Measurements from ENCODE around the gene HIGD1A. TPM values are rescaled to one million over a fixed set of nuclear protein-coding genes. Genes with fewer than 3 reads are reported as not detected.

Gene HIGD1A
- total and polyA plus RNA-seq, 12 donors = 179 to 399 (median 331) TPM

DNA sequence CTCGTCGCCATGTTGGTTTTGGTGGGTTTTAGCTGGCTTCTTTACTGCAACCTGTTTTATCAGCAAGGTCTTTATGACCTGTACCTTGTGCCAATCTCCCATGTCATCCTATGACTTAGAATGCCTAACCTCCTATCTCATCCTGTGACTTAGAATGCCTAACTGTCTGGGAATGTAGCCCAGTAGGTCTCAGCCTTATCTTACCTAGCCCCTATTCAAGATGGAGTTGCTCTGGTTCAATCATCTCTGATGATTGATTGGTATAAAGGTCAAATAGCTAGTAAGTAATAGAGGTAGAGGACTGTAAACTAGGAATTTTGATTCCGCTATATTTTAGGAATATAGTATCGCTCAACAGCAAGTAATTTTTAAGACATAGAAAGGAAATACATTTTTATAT is 3.6 kb upstream of the HIGD1A start:
- Histone ChIP-seq H3K4me1 (peaks cover 0 to 21% (median 12%) of the 10 kb centered on the region in 9 donors), H3K9me3 (no peaks in the 10 kb centered on the region), H3K27me3 (peaks cover 0 to 8% (median 0%) of the 10 kb centered on the region in 7 donors), H3K4me3 (no peak overlapping the region), H3K36me3 (no peaks in the 10 kb centered on the region), H3K27ac (no peak overlapping the region)
- DNase-seq = no peak
- ATAC-seq = no peak
- intact Hi-C loops (cut with DNase I) = no loop called here
- TF ChIP-seq, protein P1, sequence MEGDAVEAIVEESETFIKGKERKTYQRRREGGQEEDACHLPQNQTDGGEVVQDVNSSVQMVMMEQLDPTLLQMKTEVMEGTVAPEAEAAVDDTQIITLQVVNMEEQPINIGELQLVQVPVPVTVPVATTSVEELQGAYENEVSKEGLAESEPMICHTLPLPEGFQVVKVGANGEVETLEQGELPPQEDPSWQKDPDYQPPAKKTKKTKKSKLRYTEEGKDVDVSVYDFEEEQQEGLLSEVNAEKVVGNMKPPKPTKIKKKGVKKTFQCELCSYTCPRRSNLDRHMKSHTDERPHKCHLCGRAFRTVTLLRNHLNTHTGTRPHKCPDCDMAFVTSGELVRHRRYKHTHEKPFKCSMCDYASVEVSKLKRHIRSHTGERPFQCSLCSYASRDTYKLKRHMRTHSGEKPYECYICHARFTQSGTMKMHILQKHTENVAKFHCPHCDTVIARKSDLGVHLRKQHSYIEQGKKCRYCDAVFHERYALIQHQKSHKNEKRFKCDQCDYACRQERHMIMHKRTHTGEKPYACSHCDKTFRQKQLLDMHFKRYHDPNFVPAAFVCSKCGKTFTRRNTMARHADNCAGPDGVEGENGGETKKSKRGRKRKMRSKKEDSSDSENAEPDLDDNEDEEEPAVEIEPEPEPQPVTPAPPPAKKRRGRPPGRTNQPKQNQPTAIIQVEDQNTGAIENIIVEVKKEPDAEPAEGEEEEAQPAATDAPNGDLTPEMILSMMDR (IDR thresholded peaks at IDR 0.05) = no peak
- 81 to 95% methylated on average over 4 of the region's 4 CpGs for WGBS, 2 donors

DNA sequence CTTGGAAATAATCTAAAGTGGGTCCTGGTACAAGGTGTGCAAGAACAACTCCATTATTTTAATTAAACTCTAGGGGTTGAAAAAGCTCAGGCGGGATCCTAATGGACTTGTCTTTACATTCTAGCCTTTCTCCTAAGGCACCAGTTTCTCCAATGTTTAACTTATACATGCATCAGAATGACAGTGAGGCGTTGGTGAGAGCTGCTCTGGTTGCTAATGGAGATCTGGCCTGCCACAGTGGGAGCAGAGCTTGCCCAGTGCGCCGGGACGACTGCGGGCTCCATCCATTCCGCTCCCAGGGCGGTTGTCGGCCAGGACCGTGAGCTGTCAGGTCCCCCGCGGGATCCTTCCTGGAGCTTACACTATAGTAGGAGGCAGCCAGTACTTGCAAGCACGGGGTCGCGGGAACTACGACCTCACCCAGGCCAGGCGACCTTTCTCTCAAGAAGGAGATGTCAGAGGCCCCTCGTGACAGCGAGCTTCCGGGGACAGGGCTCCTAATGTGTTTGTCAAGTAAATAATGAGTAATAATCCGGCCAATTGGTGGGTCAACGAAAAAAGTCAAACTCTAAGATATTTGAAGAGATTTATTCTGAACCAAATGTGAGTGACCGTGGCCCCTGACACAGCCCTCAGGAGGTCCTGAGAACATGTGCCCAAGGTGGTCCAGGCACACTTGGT is 991 bp upstream of the HIGD1A start:
- TF ChIP-seq, protein P1 (IDR thresholded peaks at IDR 0.05) = no peak
- Histone ChIP-seq H3K36me3 (no peaks in the 10 kb centered on the region), H3K27ac (peak overlapping the region in 9 of 10 donors; percentile 74 to 98 (median 93)), H3K4me1 (peaks cover 0 to 42% (median 33%) of the 10 kb centered on the region in 9 donors), H3K9me3 (no peaks in the 10 kb centered on the region), H3K27me3 (peaks cover 0 to 8% (median 0%) of the 10 kb centered on the region in 7 donors), H3K4me3 (peak overlapping the region in 9 of 10 donors; percentile 56 to 96 (median 76))
- DNase-seq = peak in 1 of 2 donors; percentile 40
- intact Hi-C loops (cut with DNase I) = no loop called here
- ATAC-seq = peak in 4 of 8 donors; percentile 1 to 19 (median 14)
- WGBS, 2 donors = 28 to 34% methylated on average over 23 of the region's 23 CpGs

DNA sequence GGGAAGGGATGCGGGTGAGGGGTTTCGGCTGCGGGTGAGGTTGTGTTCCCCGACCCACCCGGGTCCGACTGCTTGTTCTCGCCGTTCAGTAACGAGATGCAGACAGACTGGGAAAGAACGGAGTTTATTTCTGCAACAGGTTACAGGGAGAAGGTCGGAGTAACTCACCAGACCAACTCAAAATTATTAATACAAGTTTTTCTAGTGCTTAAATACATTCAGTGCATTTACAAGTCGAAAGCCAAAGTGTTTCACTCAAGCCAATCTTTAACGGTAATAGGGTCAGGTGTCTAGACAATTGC is 492 bp upstream of the HIGD1A start:
- DNase-seq (no peak), ATAC-seq (peak in 1 of 8 donors; percentile 3)
- intact Hi-C loops (cut with DNase I) = no loop called here
- H3K27ac ChIP-seq = peak overlapping the region; percentile 74 to 98 (median 93)
- no peaks in the 10 kb centered on the region for H3K36me3 ChIP-seq
- H3K9me3 ChIP-seq = no peaks in the 10 kb centered on the region
- H3K4me1 ChIP-seq = peaks cover 0 to 47% (median 38%) of the 10 kb centered on the region in 9 donors
- TF ChIP-seq, protein P1 (IDR thresholded peaks at IDR 0.05) = no peak
- 0% methylated on average over 13 of the region's 13 CpGs for WGBS, 2 donors
- H3K27me3 ChIP-seq = peaks cover 0 to 8% (median 0%) of the 10 kb centered on the region in 7 donors
- peak overlapping the region; percentile 36 to 96 (median 74) for H3K4me3 ChIP-seq

DNA sequence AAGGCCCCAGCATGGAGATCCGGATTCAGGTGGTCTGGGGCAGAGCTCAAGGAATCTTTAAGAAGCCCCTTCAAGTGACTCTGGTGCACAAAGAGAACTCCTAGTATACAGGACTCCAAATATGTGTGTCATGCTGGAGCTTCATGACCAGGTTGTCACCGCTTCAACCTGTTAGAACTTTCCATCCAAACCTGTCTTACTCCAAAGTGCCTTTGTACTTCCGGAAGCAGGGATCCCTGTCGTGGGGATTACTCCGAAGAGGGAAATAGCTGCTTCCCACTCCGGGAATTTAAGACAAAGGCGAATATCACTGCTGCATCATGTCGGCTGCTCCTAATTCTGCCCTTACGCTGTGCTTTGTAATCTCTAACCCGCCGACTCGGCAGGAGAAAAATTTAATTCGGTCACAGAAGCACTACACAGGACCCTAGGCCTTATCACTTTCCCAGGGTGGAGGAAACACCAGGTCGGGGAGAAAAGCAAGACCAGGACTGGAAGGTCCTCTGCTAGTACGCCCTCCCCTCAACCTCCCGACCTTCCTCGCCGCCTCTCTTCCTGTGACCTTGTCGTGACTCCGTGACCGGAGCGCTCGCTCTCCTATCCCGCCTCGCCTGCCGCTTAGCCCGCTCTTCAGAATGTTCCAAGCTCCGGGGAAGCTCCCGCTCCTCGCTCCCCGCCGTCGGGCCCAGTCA is 730 bp downstream of the HIGD1A start:
- Histone ChIP-seq H3K27ac (peak overlapping the region; percentile 74 to 98 (median 93)), H3K9me3 (no peaks in the 10 kb centered on the region), H3K4me1 (peaks cover 0 to 52% (median 42%) of the 10 kb centered on the region in 9 donors), H3K36me3 (no peaks in the 10 kb centered on the region), H3K27me3 (peaks cover 0 to 8% (median 0%) of the 10 kb centered on the region in 7 donors), H3K4me3 (peak overlapping the region; percentile 56 to 96 (median 74))
- intact Hi-C loops (cut with DNase I) = no loop called here
- DNase-seq (peak; percentile 51 to 60), ATAC-seq (peak; percentile 30 to 80 (median 68))
- TF ChIP-seq, protein P1 (IDR thresholded peaks at IDR 0.05) = no peak
- 1% methylated on average over 33 of the region's 33 CpGs for WGBS, 2 donors
